Inflammatory macrophage treated with lipopolysaccharide for 4 hours (primary cell): Measurements from ENCODE around the gene IL1B.

Experiments used
- DNase-seq: peaks from one replicate; pipeline ENCODE4 v3.0.0-alpha.2; 2020

IL1B gene

GRCh38 chr2:112829101-112829960 lies 7.2 kb downstream of the IL1B start:
- DNase-seq, result peak; percentile 85

GRCh38 chr2:112828251-112828691 lies 8.3 kb downstream of the IL1B start:
- DNase-seq, result peak; percentile 75

- no peak for DNase-seq
These were observed 8.9 kb downstream of the IL1B start for GRCh38 chr2:112827604-112828185.

- peak; percentile 32 for DNase-seq
These were observed 9.6 kb downstream of the IL1B start for GRCh38 chr2:112827009-112827408.

GRCh38 chr2:112825706-112826105 lies 10.9 kb downstream of the IL1B start:
- DNase-seq, result no peak

GRCh38 chr2:112824694-112825085 lies 11.9 kb downstream of the IL1B start:
- peak; percentile 51 for DNase-seq

GRCh38 chr2:112821682-112822081 lies 14.9 kb downstream of the IL1B start:
- peak; percentile 41 for DNase-seq

- peak; percentile 33 for DNase-seq
These were observed 15.4 kb downstream of the IL1B start for GRCh38 chr2:112821142-112821541.

- no peak for DNase-seq
These were observed 16.2 kb downstream of the IL1B start for GRCh38 chr2:112820343-112820742.

- no peak for DNase-seq
These were observed 17.5 kb downstream of the IL1B start for GRCh38 chr2:112819081-112819480.

GRCh38 chr2:112818094-112818902 lies 18.3 kb downstream of the IL1B start:
- DNase-seq, result peak; percentile 49

GRCh38 chr2:112817082-112817689 lies 19.4 kb downstream of the IL1B start:
- DNase-seq, result no peak

GRCh38 chr2:112814278-112814677 lies 22.3 kb downstream of the IL1B start:
- DNase-seq, result no peak

GRCh38 chr2:112813280-112813966 lies 23.2 kb downstream of the IL1B start:
- no peak for DNase-seq

- DNase-seq, result peak; percentile 89
These were observed 24.0 kb downstream of the IL1B start for GRCh38 chr2:112812318-112813267.

- peak; percentile 97 for DNase-seq
These were observed 24.7 kb downstream of the IL1B start for GRCh38 chr2:112811841-112812306.

GRCh38 chr2:112811276-112811831 lies 25.2 kb downstream of the IL1B start:
- DNase-seq, result no peak

GRCh38 chr2:112809112-112809511 lies 27.5 kb downstream of the IL1B start:
- no peak for DNase-seq

GRCh38 chr2:112807233-112807807 lies 29.3 kb downstream of the IL1B start:
- DNase-seq, result no peak

GRCh38 chr2:112805542-112805941 lies 31.0 kb downstream of the IL1B start:
- DNase-seq, result no peak
